IMR-90 (cell line): Measurements from ENCODE around the gene PHLPP2. TPM values are rescaled to one million over a fixed set of nuclear protein-coding genes. Genes with fewer than 3 reads are reported as not detected.

Source experiments
- ATAC-seq: fragments of 200-7000 bp; cut with Tn5 transposase; 2 replicates; pipeline ENCODE4 v1.9.1; 2020; ENCODE audit warnings: low read depth, mild to moderate bottlenecking, moderate library complexity
- BruUV-seq: library from RNA; stranded (reverse); fragments of 400-500 nt; replicated peaks from 2 replicates; lab custom pipeline; 2021; lab: Mats Ljungman, UMichigan
- CTCF ChIA-PET: fragments of 300-600 bp; formaldehyde crosslinking; extraction: SDS; loops from one replicate; lab custom pipeline; 2021; ENCODE audit warnings: antibody characterized with exemption; lab: Yijun Ruan, JAX
- POLR2A ChIA-PET: fragments of 300-600 bp; sonication (Branson Sonifier 250); formaldehyde crosslinking; loops from one replicate; lab custom pipeline; 2022; ENCODE audit warnings: antibody characterized with exemption; ENCODE audit not compliant: unreplicated experiment; lab: Charles Lee
- DNase-seq: peaks from one replicate; pipeline ENCODE4 v3.0.0; 2013
- H2AFZ ChIP-seq: replicated peaks from 2 replicates; pipeline ENCODE3; 2013; ENCODE audit warnings: low read length, mild to moderate bottlenecking; ENCODE audit not compliant: poor library complexity
- H2AK5ac ChIP-seq: 2 replicates; pipeline ENCODE4 v1.6.1; 2013; ENCODE audit warnings: low read depth, low read length, inconsistent platforms
- H2AK9ac ChIP-seq: replicated peaks from 2 replicates; pipeline ENCODE3; 2013; ENCODE audit warnings: mild to moderate bottlenecking, low read depth, low read length, moderate library complexity; ENCODE audit not compliant: poor library complexity
- H2BK120ac ChIP-seq: 2 replicates; pipeline ENCODE4 v1.6.1; 2013; ENCODE audit warnings: low read depth, low read length, inconsistent platforms
- H2BK15ac ChIP-seq: 3 replicates; pipeline ENCODE4 v1.6.1; 2013; ENCODE audit warnings: low read depth, low read length, inconsistent platforms
- H2BK20ac ChIP-seq: 2 replicates; pipeline ENCODE4 v1.6.1; 2013; ENCODE audit warnings: low read depth, mild to moderate bottlenecking, inconsistent platforms, low read length, moderate library complexity
- H2BK5ac ChIP-seq: 2 replicates; pipeline ENCODE4 v1.6.1; 2013; ENCODE audit warnings: mild to moderate bottlenecking, low read depth, low read length, inconsistent platforms; ENCODE audit not compliant: poor library complexity, severe bottlenecking
- H3K14ac ChIP-seq: replicated peaks from 2 replicates; pipeline ENCODE4 v1.6.1; 2013; ENCODE audit warnings: low read depth, low read length, inconsistent platforms
- H3K18ac ChIP-seq: 2 replicates; pipeline ENCODE4 v1.6.1; 2013; ENCODE audit warnings: low read depth, low read length, control low read depth
- H3K23ac ChIP-seq: 2 replicates; pipeline ENCODE4 v1.6.1; 2013; ENCODE audit warnings: low read depth, low read length, inconsistent platforms
- H3K27ac ChIP-seq: 2 replicates; pipeline ENCODE4 v1.5.1; 2013; ENCODE audit warnings: mild to moderate bottlenecking, control low read depth, low read length; ENCODE audit not compliant: insufficient read depth
- H3K27me3 ChIP-seq: 2 replicates; pipeline ENCODE4 v1.6.1; 2013; ENCODE audit warnings: low read length; ENCODE audit not compliant: control insufficient read depth, insufficient read depth
- H3K36me3 ChIP-seq: 2 replicates; pipeline ENCODE4 v1.6.1; 2013; ENCODE audit warnings: low read length, mixed read lengths; ENCODE audit not compliant: control insufficient read depth, insufficient read depth
- H3K4ac ChIP-seq: 2 replicates; pipeline ENCODE4 v1.6.1; 2013; ENCODE audit warnings: low read depth, low read length, inconsistent platforms
- H3K4me1 ChIP-seq: 2 replicates; pipeline ENCODE4 v1.6.1; 2013; ENCODE audit warnings: low read length, mixed read lengths; ENCODE audit not compliant: control insufficient read depth, insufficient read depth
- H3K4me2 ChIP-seq: 2 replicates; pipeline ENCODE4 v1.6.1; 2013; ENCODE audit warnings: low read depth, mild to moderate bottlenecking, control low read depth, low read length, moderate library complexity
- H3K4me3 ChIP-seq: 2 replicates; pipeline ENCODE4 v1.5.1; 2013; ENCODE audit warnings: low read depth, mild to moderate bottlenecking, control low read depth, low read length, moderate library complexity; ENCODE audit not compliant: insufficient read depth
- H3K56ac ChIP-seq: 2 replicates; pipeline ENCODE4 v1.6.1; 2013; ENCODE audit warnings: low read length, inconsistent platforms; ENCODE audit not compliant: insufficient read depth; ENCODE audit errors: extremely low read depth
- H3K79me1 ChIP-seq, 2 experiments: 2 replicates each; pipeline ENCODE4 v1.6.1; 2013; ENCODE audit warnings: low read length in 2 of 2, inconsistent platforms in 1 of 2, low read depth in 1 of 2
- H3K9ac ChIP-seq: 2 replicates; pipeline ENCODE4 v1.6.1; 2013; ENCODE audit warnings: low read depth, low read length, control low read depth
- H3K9me1 ChIP-seq: 2 replicates; pipeline ENCODE4 v1.6.1; 2013; ENCODE audit warnings: low read length, inconsistent platforms; ENCODE audit not compliant: insufficient read depth
- H3K9me3 ChIP-seq: 2 replicates; pipeline ENCODE4 v1.6.1; 2013; ENCODE audit warnings: low read length; ENCODE audit not compliant: control insufficient read depth, insufficient read depth
- H4K20me1 ChIP-seq: 2 replicates; pipeline ENCODE4 v1.6.1; 2013; ENCODE audit warnings: low read length, inconsistent platforms; ENCODE audit not compliant: insufficient read depth
- H4K5ac ChIP-seq: 2 replicates; pipeline ENCODE4 v1.6.1; 2013; ENCODE audit warnings: mild to moderate bottlenecking, low read depth, low read length, control low read depth
- H4K8ac ChIP-seq, 2 experiments: 2 replicates each; pipeline ENCODE4 v1.6.1; 2013; ENCODE audit warnings: low read depth in 2 of 2, low read length in 2 of 2, control low read depth in 1 of 2, inconsistent platforms in 1 of 2
- H4K91ac ChIP-seq: 2 replicates; pipeline ENCODE4 v1.6.1; 2013; ENCODE audit warnings: low read depth, low read length, inconsistent platforms; ENCODE audit not compliant: insufficient read depth
- CHD1 ChIP-seq: IDR thresholded peaks from 2 replicates; pipeline ENCODE4 v1.6.1; 2012; ENCODE audit warnings: low read depth, low read length, improper control_type of control experiment
- MXI1 ChIP-seq: IDR thresholded peaks from 2 replicates; pipeline ENCODE4 v1.6.1; 2012; ENCODE audit warnings: low read depth, mild to moderate bottlenecking, low read length, moderate library complexity, borderline replicate concordance
- POLR2A ChIP-seq: IDR thresholded peaks from 2 replicates; pipeline ENCODE4 v1.6.1; 2012; ENCODE audit warnings: mild to moderate bottlenecking, low read depth, low read length
- RCOR1 ChIP-seq: IDR thresholded peaks from 2 replicates; pipeline ENCODE4 v1.6.1; 2012; ENCODE audit warnings: mild to moderate bottlenecking, low read length, improper control_type of control experiment; ENCODE audit not compliant: insufficient replicate concordance
- SMC3 ChIP-seq: fragments of 150-350 bp; IDR thresholded peaks from 2 replicates; pipeline ENCODE4 v1.6.1; 2016; ENCODE audit warnings: low read depth, mild to moderate bottlenecking, antibody characterized with exemption, low read length, moderate library complexity
- WGBS, 2 experiments: methylation state at CpG; one replicate each; pipeline versions ENCODE4 v1.1.5 to v1.1.7; 2013; ENCODE audit warnings: missing lambda C conversion rate in 2 of 2; ENCODE audit not compliant: insufficient read length in 1 of 2; ENCODE audit errors: extremely low coverage in 2 of 2; 5-methylcytosine and 5-hydroxymethylcytosine counted together
- dilution Hi-C: fragments of 300-500 bp; cut with HindIII; formaldehyde crosslinking; loops from one replicate; pipeline ENCODE4 v1.14.3; 2018; ENCODE audit warnings: low sequenced_read_pairs; ENCODE audit not compliant: unreplicated experiment
- in situ Hi-C: fragments of 300-500 bp; cut with MboI; formaldehyde crosslinking; loops from 3 replicates; pipeline ENCODE4 v1.14.3; 2019; ENCODE audit warnings: low sequenced_read_pairs, inconsistent platforms, mixed read lengths
- intact Hi-C: fragments of 100-400 bp; cut with micrococcal nuclease; formaldehyde crosslinking; loops from 2 replicates; pipeline ENCODE4 v1.10.0; 2022
- polyA plus RNA-seq, 3 experiments: library from polyadenylated mRNA; depleted of rRNA; stranded (reverse); fragments of >200 nt; gene quantifications; 2 replicates each; pipeline ENCODE4 v1.2.3, GENCODE V29; 2012; ENCODE audit warnings: low replicate concordance in 1 of 3
- total RNA-seq: library from RNA; depleted of rRNA; stranded (reverse); fragments of >200 nt; gene quantifications from 2 replicates; pipeline ENCODE4 v1.2.3, GENCODE V29; 2012

Gene PHLPP2
- total and polyA plus RNA-seq, 2 of the 4 experiments (the other 2 are of a cell fraction), result 6.8 to 10.2 TPM

- Histone ChIP-seq H3K14ac (no peak overlapping the region), H3K56ac (no peak overlapping the region), H2AK9ac (no peak overlapping the region), H3K36me3 (peaks cover 20% of the 10 kb centered on the region), H4K20me1 (no peaks in the 10 kb centered on the region), H4K8ac (no peak overlapping the region), H3K4me2 (no peak overlapping the region), H3K4ac (no peak overlapping the region), H3K23ac (no peak overlapping the region), H3K18ac (no peak overlapping the region), H3K9me3 (no peaks in the 10 kb centered on the region), H3K4me1 (no peaks in the 10 kb centered on the region), H4K91ac (no peak overlapping the region), H2AFZ (no peak overlapping the region), H3K4me3 (no peak overlapping the region), H3K27ac (no peak overlapping the region), H3K27me3 (no peaks in the 10 kb centered on the region), H4K5ac (no peak overlapping the region), H3K9me1 (no peaks in the 10 kb centered on the region), H3K9ac (no peak overlapping the region), H2BK20ac (no peak overlapping the region), H2BK15ac (no peak overlapping the region), H2BK5ac (no peak overlapping the region), H3K79me1 (no peaks in the 10 kb centered on the region; a peak in 2 of 4 replicates), H2AK5ac (no peak overlapping the region), H2BK120ac (no peak overlapping the region)
- no CpG with 5 or more reads among the region's 2 CpGs for WGBS, 2 experiments
- intact Hi-C loops (no loop called here), in situ Hi-C loops (no loop called here), dilution Hi-C loops (no loop called here)
- POLR2A ChIA-PET, result no interaction called here
- ATAC-seq, result no peak
- no peak for DNase-seq
- no peak for TF ChIP-seq SMC3
- no peak for TF ChIP-seq POLR2A
- TF ChIP-seq MXI1, result no peak
- TF ChIP-seq RCOR1, result no peak
- TF ChIP-seq CHD1, result no peak
- no TSS peak for BruUV-seq
- CTCF ChIA-PET, result no interaction called here
These were observed 43.1 kb downstream of the PHLPP2 start for GRCh38 chr16:71681360-71681759.
